DMS79 treated with DMSO at 0.1 percent for 48 hours (cell line): Measurements from ENCODE around the gene NUPR1.
"Not testable (repeated sequence)": the region's sequence is repeated elsewhere in the genome, so short reads cannot be mapped to it uniquely, and the experiment has no call there.

Experiments
- DNase-seq: peaks from one replicate; lab custom pipeline; 2025; lab: John Stamatoyannopoulos, UW

NUPR1 gene

DNA sequence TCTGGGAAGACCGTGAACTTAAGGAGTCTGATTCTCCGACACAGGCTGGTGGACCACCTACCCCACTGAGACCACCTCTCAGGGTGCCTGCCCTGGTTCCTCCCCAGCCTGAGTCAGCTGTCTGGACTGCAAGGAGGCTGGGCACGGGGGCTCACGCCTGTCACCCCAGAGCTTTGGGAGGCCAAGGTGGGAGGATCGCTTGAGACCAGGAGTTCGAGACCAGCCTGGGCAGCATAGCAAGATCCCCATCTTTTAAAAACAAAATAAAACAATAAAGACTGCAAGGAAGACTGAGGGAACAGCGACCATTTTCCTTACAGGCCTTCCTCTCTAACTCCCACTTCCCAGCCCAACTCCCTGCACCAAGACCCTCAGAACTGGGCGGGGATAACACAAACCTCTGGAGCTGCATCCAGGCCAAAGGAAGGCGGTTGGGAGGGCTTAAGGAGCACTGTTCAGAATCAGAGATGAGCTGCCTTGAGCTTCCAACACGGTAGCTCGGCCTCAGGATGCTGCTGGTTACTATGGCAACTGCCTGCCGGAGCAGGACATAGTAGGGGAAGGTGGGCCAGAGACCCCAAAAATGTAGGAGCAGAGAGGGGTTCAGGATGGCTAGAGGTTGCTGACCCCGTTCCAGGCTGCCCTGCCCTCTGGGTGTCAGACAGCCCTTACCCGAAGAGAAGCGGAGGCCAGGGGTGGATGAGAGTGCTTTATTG lies 40.0 kb downstream of the NUPR1 start:
- no peak for DNase-seq

DNA sequence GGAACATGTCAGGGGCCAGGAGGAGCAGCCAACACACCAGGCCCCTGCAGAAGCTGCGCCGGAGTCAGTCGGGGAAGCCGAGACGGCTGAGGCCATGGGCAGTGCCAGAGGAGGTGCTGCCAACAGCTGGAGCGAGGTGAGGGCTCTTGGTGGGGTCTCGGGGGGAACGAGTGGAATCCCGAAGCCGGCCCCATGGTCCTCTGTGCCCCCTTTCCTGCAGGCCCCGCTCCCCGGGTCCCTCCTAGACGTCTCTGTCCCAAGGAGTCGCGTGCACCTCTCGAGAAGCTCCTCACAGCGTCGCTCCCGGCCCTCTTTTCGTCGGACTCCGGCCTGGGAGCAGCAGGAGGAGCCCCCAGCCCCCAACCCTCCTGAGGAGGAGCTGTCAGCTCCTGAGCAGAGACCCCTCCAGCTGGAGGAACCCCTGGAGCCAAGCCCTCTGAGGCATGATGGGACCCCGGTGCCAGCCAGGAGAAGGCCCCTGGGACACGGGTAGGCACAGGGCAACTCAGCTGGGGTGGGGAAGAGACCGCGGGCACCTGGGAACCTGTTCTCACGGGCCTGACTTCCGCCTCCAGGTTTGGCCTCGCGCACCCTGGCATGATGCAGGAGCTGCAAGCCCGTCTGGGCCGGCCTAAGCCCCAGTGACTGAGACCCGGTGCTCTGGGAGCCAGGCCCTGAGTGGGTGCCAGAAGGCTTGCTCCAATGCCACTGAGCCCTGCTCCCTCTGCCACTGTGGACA lies 40.7 kb downstream of the NUPR1 start:
- no peak for DNase-seq

DNA sequence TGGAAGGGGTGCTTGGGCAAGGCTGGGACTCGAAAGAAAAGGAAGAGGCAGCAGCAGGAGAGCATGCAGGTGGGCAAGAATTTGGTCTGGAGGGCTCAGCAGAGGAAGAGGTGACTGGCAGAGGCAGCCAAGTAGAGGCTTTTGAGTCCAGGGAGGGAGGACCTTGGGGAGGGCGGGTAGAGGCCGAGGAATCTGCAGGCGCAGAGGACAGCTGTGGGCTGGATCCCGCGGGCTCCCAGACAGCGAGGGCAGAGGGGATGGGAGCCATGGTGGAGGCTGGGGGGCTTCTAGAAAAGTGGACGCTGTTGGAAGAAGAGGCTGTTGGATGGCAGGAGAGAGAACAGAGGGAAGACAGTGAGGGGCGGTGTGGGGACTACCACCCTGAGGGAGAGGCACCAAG lies 41.4 kb downstream of the NUPR1 start:
- no peak for DNase-seq

DNA sequence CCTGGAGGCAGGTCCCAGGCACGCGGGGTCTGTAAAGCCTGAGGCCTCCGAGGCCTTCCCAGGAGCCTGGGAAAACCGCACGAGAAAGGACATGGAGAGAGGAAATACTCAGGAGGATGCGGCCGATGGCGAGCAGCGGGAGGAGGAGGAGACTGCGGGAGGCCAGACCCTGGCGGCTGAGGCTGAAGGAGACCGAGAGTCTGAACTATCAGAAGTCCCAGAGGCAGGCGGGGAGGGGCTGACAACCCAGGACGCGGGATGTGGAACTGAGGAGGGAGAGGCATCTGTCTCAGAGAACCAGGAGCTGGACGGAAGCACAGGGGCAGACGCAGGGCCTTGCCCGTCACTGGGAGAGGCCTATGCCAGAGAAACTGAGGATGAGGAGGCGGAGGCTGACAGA lies 41.9 kb downstream of the NUPR1 start:
- no peak for DNase-seq

DNA sequence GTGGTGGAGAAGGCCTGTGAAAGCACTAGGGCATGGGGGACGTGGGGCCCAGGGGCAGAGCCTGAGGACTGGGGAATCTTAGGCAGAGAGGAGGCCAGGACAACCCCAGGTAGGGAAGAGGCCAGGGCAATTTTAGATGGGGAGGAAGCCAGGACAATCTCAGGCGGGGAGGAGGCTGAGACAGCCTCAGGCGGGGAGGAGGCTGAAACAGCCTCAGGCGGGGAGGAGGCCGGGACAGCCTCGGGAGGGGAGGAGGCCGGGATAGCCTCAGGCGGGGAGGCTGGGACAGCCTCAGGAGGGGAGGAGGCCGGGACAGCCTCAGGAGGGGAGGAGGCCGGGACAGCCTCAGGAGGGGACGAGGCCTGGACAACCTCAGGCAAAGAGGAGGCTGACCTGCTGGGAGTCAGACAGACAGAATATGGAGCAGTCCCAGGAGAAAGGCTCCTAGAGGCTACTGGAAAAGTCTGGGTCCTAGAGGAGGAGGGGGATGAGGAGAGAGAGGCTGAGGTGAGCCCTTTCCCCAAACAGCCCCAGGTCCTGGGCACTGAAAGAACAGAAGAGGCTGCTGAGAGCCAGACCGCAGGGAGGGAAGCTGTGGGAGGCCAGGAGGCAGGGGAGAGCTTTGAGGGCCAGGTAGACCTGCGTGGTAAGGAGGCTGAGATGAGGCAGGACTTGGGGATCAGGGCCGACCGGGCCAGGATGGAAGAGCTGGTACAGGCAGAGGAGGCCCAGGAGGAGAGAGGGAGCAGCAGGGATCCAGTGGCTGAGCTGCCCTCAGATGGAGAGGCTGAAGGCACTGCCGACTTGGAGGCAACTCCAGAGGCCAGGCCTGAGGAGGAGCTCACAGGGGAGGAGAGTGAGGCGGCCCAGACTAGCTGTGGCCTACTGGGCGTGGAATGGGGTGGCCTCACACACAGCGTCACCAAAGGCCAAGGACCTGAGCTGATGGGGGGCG lies 42.7 kb downstream of the NUPR1 start:
- DNase-seq: no peak

DNA sequence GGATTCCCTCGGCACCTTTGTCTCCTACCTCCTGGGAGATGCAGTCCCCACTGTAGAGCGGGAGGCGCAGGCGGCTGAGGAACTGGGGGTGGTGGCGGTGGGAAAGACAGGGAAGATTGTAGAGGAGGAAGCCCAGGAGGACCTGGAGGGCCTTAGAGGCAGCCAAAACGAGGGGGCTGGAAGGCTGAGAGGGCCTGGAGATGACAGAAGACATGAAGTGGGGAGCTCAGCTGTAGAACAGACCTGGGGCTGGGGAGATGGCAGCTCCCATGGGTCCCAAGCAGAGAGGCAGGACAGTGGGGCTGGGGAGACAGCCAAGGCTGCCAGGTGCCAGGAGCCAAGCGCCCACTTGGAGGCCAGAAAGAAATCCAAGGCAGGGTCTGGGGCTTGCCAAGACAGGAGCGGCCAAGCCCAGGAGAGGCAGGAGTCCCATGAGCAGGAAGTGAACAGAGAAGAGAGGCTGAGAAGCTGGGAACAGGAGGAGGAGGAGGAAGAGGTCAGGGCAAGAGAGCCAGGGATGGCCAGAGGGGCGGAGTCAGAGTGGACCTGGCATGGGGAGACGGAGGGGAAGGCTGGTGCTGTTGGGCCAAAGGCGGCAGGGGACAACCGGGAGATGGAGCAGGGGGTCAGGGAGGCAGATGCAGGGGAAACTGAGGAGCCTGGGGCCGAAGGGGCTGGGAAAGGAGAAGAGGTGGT lies 43.5 kb downstream of the NUPR1 start:
- no peak for DNase-seq

DNA sequence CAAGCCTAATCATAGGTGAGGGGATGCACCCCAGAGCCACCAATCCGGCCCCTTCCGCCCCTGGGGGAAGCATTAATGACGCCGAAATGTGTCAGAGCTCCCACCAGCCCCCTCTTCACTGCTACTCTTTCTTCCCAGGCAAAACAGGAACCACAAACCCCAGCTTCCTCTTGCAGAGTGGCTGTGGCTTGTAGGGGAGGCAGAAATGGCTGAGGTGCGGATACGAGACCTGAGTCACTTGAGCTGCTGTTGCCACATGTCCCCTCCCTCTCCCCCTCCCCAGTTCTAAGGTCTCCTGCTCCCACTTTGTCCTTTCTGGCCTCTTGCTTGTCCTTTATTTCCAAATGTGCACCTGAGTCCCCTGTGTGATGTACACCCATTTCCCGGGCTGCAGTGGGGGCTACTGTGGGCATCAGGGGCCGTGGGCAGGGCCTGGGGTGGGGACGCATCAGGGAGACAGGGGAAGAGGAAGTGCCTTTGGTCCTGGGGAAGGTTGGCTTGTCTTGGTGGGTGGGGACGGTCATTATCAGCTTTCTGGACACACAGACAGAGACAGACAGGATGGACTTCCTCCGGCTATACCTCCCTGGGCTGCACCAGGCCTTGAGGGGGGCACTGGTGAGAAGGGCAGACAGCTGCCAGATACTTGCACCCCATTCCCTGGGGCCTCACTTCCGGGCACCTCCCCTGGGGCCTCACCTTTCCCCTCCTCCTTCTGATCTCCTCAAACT lies 44.5 kb downstream of the NUPR1 start, which contains the start of gene APOBR:
Gene APOBR (plus strand): TSS at position 523 of the 731 bp plus-strand sequence. CDS start 39 bp downstream, at position 562.
- DNase-seq: no peak

DNA sequence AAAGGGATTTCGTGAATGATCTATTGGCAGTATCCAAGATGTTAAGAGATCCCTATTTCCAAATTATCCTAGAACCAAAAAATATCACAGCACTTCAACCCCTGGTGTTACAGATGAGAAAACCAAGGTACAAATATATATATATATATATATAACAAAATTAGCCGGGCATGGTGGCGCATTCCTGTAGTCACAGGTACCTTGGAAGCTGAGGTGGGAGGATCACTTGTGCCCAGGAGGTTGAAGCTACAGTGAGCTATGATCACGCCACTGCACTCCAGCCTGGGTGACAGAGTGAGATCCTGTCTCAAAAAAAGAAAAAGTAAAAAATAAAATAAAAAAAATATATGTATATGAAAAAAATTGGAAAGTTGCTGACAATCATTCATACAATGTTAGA lies 46.3 kb downstream of the NUPR1 start:
- DNase-seq: no peak

DNA sequence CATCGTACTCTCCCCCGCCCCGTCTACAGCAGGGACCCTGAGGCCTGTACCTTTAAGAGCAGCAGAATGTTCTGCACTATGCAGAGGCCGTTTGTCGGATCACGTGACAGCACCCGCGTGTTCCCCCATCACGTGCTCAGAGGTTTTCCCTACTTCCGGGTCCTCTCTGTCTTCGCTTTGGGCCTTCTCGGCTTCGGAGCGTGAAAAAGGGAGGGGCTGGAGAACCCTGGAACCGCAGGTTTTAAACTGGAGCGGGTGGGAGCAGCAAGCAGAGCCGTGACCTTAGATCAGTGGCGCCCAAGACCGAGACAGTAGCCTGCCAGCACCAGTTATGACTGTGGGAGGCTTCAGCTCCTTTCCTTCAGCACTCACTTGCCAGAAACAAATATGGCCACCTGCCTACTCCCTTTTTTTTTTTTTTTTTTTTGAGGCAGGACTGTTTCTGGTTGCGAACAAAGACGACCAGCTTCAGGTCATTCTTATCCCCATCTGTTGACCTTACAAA lies 46.8 kb downstream of the NUPR1 start, which contains the start of gene CLN3:
Gene CLN3 (minus strand): TSS at position 105 of the 505 bp plus-strand sequence. CDS start 315 bp downstream, outside the sequence.
- DNase-seq: peak; percentile 97

DNA sequence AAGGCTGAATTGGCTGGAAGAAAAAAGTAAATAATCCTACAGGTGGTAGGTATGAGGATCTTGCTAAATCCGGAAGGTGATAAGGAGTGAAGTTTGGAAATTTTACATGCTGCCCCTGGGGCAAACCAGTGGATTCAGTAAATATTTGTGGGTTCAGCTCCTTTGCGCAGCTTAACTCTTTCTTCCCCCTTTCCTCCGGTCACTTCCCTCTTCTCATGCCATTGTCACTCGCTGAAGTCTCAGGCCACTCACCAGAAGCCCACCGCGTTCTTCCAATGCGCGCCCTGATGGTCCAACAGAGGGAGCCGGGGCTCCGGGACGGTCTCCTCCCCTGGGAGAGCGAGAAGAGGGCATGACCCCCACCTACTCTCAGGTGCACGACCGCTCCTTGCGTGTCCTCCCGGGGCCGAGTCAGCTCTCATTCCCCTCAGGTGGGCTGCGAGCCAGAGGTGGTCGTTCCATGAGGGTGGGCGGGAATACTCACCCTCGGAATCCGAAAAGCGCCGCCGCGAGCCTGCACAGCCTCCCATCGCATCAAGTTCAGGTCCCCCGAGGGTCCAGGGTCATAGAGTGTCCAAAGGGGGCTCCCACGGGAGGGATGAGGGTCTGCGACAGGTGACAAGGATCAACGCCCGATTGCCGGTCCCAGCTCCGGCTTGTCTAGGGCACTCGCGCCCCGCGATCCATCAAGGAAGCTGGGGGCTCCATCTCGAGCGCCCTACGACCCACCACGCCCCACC lies 47.4 kb downstream of the NUPR1 start:
- DNase-seq: peak; percentile 23

DNA sequence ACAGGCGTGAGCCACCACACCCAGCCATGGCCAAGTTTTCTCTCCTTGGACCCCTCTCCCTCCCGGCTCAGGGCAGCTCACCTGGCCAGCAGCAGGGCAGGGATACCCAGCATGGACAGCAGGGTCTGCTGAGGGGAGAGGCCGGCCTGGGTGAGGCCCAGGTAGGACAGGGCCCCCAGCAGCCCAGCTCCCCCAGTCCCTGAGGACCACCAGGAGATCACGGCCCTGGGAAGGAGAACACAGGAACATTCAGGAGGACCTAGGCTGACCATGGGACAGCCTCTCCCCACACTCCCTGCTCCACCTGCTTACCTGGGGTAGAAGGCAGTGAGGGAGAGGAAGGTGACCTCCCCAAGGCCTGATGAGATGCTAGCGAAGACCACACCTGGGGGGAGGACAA lies 52.5 kb downstream of the NUPR1 start:
- DNase-seq: no peak

DNA sequence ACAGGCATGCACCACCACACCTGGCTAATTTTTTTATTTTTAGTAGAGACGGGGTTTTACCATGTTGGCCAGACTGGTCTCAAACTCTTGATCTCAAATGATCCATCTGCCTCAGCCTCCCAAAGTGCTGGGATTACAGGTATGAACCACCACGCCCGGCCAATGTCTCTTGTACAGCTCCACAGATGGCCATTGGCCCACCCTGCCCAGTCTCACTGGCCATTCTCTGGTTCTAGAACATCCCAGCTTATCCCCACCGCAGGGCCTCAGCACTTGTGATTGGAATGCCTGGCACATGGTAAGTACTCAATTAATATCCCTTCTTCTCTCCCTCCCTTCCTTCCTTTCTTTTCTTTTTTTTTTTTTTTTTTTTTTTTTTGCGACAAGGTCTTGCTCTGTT lies 55.4 kb downstream of the NUPR1 start:
- not testable (repeated sequence) for DNase-seq
